Hindlimb muscle (tissue), 1 donor: Measurements from ENCODE around the gene RC3H1. TPM values are rescaled to one million over a fixed set of nuclear protein-coding genes. Genes with fewer than 3 reads are reported as not detected.
"Not testable (repeated sequence)": the region's sequence is repeated elsewhere in the genome, so short reads cannot be mapped to it uniquely, and the experiment has no call there.

Experiments
- DNase-seq: peaks from one replicate; pipeline ENCODE4 v3.0.0-alpha.2; 2013
- polyA plus RNA-seq: library from polyadenylated mRNA; unstranded; fragments of 120-200 nt; gene quantifications from one replicate; pipeline ENCODE4 v1.2.1, GENCODE V29; 2013; ENCODE audit not compliant: insufficient read length

The RC3H1 gene
- polyA plus RNA-seq, 1 donor, result 11.0 TPM

DNA sequence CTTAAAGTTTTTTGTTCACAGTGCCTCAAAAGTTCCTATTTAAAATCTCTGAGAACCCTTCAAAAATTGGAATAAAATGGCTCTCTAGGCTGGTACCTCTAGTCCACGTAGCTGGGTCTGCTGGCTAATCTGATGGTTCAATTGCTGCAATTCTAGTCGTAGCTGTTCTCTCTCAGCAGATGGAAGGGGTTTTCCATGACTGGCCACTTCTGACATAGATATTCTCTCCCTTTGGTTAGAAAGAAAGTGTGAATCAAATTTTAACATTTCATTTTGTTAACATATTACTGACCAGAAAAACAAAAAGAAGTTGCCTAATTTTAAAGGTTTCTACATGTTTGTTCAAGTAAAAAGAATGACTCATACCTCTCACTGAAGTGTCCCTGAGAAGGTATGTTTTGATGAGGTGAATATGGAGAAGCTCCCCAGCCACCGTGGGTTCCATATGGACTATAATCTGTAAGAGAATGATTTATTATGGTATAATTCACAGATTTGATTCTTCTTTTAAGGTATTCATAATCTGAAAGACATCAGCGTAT lies 75.7 kb downstream of the RC3H1 start:
- DNase-seq, result no peak

DNA sequence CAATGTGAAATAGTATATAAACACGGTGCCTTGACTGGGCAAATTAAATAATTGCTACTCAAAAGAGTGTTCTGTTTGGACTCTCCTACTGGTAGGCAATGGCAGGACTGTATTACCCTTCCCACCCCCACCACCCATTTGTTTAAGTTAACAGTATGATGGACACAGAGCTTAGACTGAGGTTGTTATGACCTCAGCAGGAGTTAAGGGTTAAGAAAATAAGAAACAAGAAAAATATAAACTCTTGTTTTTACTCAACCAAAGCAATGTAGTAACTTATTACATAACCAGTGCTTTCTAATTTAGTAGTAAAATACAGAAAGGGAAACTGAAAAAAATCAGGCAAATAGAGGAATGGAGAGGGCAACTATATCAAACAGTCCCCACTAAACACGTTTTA lies 85.1 kb downstream of the RC3H1 start:
- no peak for DNase-seq

DNA sequence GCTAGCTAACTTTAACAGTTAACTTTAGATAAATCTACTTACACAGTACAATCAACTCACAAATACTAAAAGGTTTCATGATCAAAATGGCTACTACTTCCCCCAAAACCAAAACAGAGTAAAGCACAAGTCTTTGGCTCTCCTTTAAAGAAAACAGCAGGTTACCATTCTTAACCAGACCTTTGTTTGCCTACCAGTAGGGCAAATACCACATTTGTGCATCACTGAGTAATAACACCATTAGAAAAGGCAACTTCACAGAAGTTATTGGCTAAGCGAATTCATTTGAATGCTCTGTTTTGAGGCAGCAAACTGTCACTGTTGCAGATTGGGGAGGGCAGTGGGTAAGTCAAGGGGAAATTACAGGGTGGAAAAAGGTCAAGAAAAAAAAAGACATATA lies 87.7 kb downstream of the RC3H1 start:
- DNase-seq, result no peak

DNA sequence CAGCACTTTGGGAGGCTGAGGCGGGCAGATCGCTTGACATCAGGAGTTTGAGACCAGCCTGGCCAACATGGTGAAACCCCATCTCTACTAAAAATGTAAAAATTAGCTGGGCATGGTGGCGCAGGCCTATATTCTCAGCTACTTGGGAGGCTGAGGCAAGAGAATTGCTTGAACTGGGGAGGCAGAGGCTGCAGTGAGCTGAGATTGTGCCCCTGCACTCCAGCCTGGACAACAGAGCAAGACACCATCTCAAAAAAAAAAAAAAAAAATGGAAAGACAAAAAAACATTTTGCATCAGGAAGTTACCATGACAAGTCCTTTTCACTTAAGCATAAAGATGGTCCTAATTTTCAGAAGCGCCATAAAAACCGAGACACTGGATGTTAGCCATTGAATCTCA lies 91.6 kb downstream of the RC3H1 start:
- not testable (repeated sequence) for DNase-seq

DNA sequence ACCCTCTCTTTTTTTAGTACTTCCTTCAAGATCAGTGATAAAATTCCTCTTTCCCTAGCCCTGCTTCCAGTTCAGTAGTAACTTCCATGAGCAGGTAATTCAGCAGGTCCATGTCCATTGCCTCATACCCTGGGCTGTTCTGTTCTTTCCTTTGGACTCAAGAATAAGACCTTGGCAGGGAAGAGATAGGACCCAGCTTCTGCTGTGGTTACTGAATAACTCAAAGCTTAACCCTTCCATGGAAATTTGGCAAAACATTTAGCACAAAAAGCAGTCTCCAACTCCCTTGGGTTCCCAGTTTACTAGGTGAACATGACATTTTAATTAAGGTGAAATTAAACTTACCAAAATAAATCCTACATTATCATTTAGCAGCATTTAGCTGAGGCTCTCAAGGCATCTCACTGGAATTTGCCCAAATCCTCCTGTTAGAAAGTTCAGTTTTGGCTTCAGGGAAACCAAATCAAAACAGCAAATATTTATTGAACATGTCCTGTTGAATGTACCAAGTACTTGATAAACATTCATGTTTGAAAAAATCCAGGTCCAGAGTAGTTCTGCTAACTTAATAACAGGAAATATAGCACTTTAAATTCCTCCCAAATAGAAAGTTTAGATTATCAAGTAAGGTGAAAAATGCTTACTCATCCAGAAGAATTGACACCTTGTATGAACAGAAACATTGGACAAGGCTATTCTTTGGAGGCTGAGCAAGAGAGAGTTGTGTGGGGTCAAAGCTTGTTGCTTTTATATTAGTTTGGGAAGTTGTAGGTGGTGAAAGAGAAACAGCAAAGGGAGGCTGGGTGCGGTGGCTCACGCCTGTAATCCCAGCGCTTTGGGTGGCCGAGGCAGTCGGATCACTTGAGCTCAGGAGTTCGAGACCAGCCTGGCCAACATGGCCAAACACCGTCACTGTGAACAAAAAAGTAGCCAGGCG lies 96.6 kb downstream of the RC3H1 start:
- no peak for DNase-seq

DNA sequence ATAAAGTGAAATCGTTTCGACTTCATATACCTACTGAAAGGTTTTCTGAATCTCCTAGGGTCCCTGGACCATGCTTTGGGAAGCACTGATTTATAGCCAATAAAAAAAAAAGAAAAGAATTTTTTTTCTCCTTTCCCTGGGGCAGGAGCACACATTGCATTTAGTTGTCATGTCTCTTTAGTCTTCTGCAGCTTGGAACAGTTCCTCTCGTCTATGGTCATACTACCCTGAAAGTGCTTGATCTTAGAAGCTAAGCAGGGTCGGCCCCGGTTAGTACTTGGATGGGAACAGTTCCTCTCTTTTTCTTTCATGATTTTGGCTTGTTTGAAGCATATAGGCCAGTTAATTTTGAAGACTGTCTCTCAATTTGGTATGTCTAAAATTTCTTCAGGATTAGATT lies 101.3 kb downstream of the RC3H1 start:
- DNase-seq, result no peak

DNA sequence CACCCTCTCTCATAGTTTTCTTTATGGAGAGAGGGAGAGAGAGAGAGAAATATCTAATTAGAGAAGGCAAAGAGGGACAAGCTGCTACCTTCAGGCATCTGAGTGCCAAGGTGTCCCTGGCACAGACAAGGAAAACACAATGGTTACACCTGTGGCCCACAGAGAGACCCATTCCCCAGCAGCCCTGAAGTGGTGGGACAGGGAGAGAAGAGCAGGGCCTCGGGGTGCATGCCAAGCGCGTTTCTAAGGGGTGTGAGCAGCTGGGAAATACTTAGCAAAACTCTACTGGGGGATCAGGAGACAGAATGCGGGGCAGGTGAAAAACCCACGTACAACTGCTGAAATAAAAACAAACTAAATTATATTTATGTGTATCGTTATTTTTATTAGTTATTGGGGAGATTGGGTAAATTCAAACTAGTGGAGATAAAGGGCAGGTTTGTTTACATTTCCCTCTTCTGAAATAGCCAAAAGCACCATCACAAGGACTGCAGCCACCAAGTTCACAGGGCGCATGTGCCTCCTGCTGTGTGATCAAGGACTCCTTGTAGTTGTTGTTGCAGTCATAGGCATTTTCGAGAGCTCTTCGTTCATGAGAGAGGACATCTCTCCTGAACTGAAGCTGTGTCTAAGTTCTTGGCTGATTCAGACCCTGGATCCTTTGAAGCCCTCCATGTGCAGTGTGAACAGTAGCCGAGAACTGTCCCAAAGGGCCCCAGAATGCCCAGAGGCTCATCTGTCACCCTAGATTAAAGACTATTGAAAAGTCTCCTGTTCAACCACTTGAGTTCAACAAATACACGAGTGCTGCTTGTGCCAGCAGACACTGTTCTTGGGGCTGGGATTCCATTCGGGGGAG lies 104.3 kb downstream of the RC3H1 start:
- no peak for DNase-seq

DNA sequence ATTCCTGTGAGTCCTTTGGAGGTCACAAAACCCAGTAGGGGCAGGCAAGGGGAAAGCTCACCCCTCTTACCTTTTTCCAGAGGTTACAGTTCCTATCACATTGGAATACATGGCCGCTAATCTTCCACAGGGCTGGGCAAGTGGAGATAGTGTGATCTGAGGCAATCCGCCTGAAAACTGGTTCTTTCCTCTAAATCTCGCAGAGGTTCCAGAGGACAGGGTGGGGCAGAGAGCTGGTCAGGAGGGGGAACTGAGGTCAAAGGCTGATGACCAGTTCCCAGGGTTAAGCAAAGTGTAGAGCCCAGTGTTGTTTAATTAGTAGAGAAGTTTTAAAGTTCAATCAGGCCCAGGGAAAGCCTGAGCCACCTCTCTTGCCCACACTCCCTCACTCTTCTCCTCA lies 105.0 kb downstream of the RC3H1 start, which contains the start of gene SERPINC1:
Gene SERPINC1 (minus strand): TSS at position 179 of the 400 bp plus-strand sequence. CDS start 68 bp downstream, at position 111.
- DNase-seq, result no peak

DNA sequence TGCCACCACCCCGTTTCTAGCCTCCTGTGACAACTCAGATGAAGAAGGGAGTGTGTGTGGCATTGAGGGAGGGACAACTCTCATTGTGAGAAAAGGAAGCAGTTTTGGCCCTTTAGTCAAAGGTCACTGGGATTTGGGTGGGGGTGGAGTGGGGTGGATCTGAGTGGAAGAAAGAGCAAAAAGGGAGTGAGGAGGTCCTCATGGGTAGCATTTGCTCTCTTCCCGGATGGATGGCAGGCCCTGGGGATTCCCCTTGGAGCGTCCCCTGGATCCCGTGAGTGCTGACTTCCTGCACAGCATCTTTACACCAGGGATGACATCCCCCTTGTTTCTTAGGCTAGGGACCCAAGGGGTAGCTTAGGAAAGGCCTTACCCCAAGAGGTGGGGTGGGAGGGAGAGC lies 105.5 kb downstream of the RC3H1 start:
- no peak for DNase-seq

DNA sequence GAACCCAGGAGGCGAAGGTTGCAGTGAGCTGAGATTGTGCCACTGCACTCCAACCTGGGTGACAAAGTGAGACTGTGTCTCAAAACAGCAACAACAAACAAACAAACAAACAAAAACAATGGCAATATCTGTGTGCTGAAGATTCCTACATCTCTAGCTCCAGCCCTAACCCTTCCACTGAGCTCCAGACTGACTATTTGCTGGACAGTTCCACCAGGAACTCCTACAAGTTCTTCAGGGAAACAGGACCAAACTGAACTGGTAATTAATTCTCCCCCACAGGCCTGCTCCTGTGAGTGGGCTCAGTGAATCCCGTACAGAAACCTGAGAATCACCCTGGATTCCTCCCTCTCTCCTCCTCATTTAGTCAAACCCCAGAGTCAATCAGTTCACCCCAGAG lies 106.6 kb downstream of the RC3H1 start:
- no peak for DNase-seq

DNA sequence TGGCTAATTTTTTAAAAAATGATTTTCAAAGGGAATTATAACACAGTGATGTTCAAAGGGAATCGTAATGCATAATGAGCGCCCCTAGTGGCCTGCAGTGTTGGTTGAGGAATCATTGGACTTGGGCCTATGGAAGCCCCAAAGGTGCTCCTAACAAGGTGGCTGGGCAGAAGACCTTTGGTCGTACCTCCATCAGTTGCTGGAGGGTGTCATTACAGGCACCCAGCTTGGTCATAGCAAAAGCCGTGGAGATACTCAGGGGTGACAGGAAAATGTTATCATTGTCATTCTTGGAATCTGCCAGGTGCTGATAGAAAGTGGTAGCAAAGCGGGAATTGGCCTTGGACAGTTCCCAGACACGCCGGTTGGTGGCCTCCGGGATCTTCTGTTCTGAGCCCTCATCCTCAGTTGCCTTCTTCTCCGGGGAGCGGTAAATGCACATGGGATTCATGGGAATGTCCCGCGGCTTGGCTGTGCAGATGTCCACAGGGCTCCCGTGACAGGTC lies 107.7 kb downstream of the RC3H1 start:
- DNase-seq, result no peak

DNA sequence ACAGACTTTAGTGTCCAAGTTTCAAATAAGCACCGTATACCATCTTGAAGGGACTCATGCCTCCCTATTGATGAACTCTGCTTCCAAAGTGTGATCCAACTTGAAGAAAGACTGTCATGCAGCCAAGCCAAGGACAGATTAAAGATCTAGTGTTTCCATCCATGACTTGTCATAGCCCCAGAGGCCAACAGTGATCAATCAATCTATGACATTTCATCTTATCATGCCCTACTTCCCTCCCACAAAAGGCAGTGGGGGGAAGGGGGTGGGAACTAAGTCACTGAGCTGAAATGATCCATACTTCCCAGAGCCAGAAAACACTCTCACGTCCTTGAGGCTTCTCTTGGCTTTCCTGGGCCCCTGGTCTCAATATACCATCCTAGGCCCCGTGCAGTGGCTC lies 109.0 kb downstream of the RC3H1 start:
- DNase-seq, result no peak

DNA sequence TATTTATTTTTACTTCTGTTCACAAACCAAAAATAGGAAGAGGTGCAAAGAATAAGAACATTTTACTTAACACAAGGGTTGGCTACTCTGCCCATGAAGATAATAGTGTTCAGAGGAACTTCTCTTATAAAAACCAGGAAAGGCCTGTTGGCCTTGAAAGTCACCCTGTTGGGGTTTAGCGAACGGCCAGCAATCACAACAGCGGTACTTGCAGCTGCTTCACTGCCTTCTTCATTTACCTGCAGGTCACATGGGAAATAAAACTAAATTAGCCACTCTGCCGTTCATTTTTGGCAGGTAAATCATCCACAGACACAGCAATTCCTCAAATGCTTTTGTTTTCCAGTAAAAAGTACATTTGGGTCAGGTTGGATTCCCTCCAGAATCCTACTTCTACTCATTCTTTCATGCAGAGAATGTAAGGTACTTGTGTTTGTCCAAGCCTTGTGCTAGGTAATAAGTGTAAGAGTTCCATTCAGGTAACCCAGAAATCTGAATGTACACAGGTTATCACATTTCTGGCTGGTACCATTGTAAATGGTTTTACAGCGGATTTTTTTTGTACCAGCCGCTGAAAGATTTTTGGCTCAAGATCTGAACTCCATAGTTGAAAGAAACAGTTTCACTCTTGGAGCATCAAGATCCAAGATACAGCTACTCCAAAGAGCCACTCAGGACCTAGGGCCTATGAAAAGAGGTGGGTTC lies 118.2 kb downstream of the RC3H1 start:
- no peak for DNase-seq

DNA sequence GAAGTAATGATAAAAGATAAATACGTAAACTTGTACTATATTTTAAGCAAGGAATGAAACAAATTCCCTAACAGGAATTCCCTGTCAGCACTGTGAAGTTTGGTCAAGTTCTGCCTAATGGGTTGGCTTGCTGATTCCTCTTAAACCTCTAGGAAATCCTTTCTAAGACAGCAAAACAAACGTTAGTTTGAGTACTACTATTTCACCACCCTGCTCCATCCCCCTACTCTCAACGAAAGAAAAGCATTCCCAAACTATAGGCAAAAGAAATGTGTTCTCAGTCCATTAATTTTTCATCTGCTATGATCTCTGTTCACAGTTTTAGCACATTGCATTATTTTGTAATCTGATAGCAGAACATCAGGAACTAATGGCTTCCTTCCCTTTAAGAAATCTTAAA lies 121.2 kb downstream of the RC3H1 start:
- no peak for DNase-seq

DNA sequence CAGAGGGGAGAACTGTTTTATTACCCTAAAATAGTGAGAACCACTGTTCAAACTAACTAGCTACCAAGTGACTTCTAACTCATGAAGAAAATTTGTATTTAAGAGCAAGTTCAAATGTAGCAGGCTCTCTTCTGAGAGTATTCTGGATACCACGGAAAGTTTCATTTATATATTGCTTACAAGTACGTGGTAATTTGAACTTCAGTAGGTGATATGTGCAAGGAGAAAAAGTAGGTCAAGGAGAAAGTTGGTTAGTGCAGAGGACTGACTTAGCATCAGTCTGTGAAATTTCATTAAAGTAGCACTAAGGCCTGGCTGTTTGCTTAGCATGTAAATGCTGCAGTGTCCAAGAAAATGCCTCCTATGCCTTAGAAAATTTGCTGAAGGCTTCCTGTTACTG lies 121.7 kb downstream of the RC3H1 start:
- DNase-seq, result no peak

DNA sequence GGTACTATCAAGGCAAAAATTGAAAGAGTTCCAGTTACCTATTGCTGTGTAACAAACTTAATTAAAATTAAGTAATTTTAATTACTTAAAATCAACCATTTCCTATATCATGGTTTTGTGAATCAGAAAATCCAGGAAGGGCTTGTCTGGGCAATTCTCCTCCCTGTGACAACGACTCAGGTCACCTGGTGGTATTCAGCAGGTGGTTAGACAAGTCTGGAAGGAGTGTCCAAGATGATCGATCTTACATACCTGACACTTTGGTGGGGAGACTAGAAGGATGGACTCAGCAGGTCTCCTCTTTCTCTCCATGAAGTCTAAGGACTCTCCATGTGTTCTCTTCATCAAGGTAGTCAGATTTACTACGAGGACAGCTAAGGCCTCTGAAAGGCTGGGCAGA lies 128.0 kb downstream of the RC3H1 start:
- DNase-seq, result no peak

DNA sequence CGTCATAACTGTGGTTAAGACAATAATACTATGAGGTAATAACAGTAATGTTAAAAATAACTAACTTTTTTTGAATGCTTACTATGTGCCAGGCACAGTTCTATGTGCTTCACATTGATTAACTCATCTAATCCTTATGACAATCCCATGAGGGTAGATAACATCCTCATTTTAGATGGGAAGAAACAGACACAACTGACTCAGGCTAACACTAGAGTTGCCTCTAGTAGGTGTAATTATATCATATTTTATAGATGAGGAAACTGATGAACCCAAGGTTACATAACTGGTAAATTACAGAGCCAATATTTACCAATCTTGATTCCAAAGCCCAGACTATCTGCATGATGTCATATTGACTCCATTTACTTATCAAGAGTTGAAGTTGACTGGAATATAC lies 128.5 kb downstream of the RC3H1 start:
- DNase-seq, result no peak

DNA sequence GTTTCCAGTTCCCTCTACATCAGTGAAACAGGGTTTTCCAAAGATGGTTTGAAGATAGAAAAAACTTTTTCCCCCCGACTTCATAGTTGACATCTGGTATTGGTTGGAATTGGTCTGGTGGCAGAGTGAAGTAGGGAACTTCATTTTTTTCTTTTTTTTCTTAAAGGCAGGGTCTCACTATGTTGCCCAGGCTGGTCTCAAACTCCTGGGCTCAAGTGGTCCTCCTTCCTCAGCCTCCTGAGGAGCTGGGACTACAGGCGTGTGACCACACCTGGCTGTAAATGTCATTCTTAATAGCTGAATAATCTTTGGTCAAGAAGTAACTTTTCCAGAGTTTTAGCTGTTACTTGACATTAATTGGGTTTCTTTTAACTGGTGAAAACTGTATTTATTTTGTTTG lies 132.3 kb downstream of the RC3H1 start:
- no peak for DNase-seq

DNA sequence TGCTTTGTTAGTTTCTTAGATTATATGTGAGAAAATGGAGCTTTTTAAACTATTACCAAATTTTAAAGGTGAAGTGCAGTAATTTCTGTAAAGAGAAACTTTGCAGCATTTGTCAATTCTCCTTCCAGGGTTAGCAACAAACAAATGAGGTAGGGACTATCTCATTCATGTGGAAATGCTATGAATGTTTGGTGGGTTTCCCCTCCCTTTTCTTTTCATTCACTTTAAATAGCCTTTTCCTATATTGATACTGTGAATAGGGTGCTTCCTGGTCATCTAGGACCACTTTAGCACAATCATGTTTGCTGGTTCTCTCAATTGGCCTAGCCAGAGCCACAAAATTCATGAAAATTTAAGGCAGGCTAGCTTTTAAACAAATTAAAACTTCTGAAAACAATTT lies 133.4 kb downstream of the RC3H1 start:
- no peak for DNase-seq

DNA sequence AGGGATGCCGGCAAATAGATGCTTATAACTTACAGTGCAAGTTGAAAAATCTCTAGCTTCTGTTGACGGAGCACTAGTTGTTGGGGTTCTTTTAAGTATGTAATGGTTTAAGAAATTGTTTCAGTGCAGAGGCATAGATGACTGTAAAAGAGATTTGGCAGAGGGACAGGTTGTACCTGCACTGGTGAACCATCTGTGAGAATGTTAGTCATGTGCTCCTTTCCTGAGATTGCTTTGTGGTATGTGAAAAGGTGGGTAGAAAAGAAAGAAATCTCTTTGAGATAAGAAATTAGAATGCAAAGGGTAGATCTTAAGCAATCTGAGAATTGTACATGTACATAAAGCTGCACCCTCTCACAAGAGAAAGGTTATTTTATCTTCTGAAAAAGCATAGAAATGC lies 134.5 kb downstream of the RC3H1 start:
- no peak for DNase-seq

DNA sequence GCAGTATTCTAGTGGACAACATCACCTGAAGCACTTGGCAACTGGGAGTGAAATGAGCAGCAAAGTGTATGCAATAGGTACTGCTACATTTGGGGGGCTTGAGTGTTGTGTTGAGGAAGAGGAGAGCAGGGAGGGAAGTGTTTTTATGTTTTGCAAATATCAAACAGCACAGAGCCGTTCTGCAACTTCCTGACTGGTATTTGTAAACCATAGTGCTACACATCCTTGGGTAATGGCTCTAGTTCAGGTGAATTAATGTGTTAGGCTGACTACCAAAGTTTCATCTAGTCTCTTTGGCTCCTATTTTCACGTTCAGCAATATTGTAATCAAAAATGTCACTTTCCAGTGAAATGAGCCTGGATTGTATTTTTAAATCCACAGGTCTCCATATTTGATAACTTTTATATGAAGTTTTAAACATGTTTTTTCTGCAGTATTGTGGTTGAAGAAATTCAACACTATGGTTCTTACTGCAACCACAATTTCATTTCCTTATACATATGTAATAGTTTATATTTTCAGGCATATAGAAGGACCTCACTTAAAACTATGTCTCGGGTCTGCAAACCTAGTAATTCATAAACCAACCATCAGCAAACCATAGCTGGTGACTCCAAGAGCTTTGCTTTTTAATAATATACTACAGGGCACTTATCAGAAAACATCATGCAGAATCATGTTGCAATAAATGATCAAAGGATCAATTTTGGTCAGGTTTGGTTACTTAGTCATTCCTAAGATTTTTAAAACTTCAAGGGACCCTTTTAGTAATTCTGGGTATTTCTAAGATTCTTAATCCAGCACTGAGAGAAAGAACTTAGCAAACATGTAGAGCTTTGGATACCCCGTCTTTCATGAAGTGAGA lies 135.2 kb downstream of the RC3H1 start:
- DNase-seq, result no peak
